ENCODE results near the gene TADA2B. TPM values are rescaled to one million over a fixed set of nuclear protein-coding genes. Genes with fewer than 3 reads are reported as not detected.

TADA2B gene
- total and polyA plus RNA-seq, 4 donors = 3.6 to 13.8 (median 12.6) TPM

- Histone ChIP-seq H3K27me3 (ENCODE audit: control insufficient read depth in 4 of 4, insufficient read depth in 4 of 4, low read length in 3 of 4) (no peaks in the 10 kb centered on the region), H3K4me3 (ENCODE audit: low read depth in 1 of 3, low read length in 3 of 3) (no peak overlapping the region), H3K4me1 (ENCODE audit: control insufficient read depth in 4 of 4, insufficient read depth in 4 of 4, low read length in 3 of 4) (peaks cover 13 to 34% (median 26%) of the 10 kb centered on the region in 4 donors), H3K9me3 (ENCODE audit: control insufficient read depth in 4 of 4, low read length in 3 of 4) (no peaks in the 10 kb centered on the region), H3K27ac (ENCODE audit: low read depth in 1 of 2, low read length in 2 of 2) (no peak overlapping the region), H3K36me3 (ENCODE audit: control insufficient read depth in 4 of 4, insufficient read depth in 3 of 4, low read depth in 1 of 4, low read length in 3 of 4) (peaks cover 5 to 25% (median 13%) of the 10 kb centered on the region in 4 donors), H3K9ac (ENCODE audit: low read depth in 1 of 2, low read length in 2 of 2) (no peak overlapping the region)
- no peak for DNase-seq (ENCODE audit: low spot score)
- 87% methylated on average over 14 of the region's 14 CpGs for WGBS
- TF ChIP-seq, protein P1, sequence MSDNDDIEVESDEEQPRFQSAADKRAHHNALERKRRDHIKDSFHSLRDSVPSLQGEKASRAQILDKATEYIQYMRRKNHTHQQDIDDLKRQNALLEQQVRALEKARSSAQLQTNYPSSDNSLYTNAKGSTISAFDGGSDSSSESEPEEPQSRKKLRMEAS (IDR thresholded peaks at IDR 0.05) = no peak
- TF ChIP-seq FOXA2 (IDR thresholded peaks at IDR 0.05) (no peak), HNF4G (IDR thresholded peaks at IDR 0.05) (no peak), GABPA (IDR thresholded peaks at IDR 0.05 in 1 of 2, conservative IDR thresholded peaks at IDR 0.05 in 1 of 2) (no peak), EGR1 (IDR thresholded peaks at IDR 0.05; ENCODE audit: low read depth in 2 of 2) (no peak), REST (IDR thresholded peaks at IDR 0.05) (no peak), RXRA (IDR thresholded peaks at IDR 0.05) (no peak), ATF3 (IDR thresholded peaks at IDR 0.05) (no peak), CTCF (IDR thresholded peaks at IDR 0.05; ENCODE audit: low read depth, low read length, missing input control) (no peak), RAD21 (IDR thresholded peaks at IDR 0.05) (no peak), TAF1 (conservative IDR thresholded peaks at IDR 0.05) (no peak), ZBTB33 (IDR thresholded peaks at IDR 0.05) (no peak), NR2F2 (IDR thresholded peaks at IDR 0.05) (no peak), JUND (IDR thresholded peaks at IDR 0.05) (no peak), HNF4A (conservative IDR thresholded peaks at IDR 0.05) (no peak), SP1 (IDR thresholded peaks at IDR 0.05) (no peak)
These were observed 8.7 kb downstream of the TADA2B start for GRCh38 chr4:7051905-7052304.

DNA sequence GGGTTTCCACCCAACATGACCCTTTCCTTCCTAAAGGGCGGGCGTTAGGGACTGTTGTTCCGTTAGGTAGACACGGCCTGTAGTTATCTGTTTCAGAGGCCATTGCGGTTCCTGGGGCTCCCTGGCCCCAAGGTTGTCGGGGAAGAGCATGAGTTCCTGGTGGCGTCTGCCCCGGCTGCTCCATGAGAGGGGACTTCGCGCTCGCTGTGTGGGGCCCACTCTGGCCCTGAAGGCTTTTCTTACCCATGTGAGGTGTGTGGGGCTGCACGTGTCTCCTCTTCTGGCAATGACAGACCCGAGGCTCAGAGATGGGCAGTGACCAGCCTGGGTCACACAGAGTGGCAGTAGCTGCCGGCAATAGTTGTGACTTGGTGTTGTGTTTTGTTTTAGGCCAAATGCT is 9.1 kb downstream of the TADA2B start:
- WGBS = 86% methylated on average over 14 of the region's 14 CpGs
- no peak overlapping the region for H3K4me3 ChIP-seq (ENCODE audit: low read depth in 1 of 3, low read length in 3 of 3)
- H3K27me3 ChIP-seq (ENCODE audit: control insufficient read depth in 4 of 4, insufficient read depth in 4 of 4, low read length in 3 of 4) = no peaks in the 10 kb centered on the region
- no peak for DNase-seq (ENCODE audit: low spot score)
- no peaks in the 10 kb centered on the region for H3K9me3 ChIP-seq (ENCODE audit: control insufficient read depth in 4 of 4, low read length in 3 of 4)
- peaks cover 5 to 25% (median 13%) of the 10 kb centered on the region in 4 donors for H3K36me3 ChIP-seq (ENCODE audit: control insufficient read depth in 4 of 4, insufficient read depth in 3 of 4, low read depth in 1 of 4, low read length in 3 of 4)
- H3K27ac ChIP-seq (ENCODE audit: low read depth in 1 of 2, low read length in 2 of 2) = no peak overlapping the region
- no peak overlapping the region for H3K9ac ChIP-seq (ENCODE audit: low read depth in 1 of 2, low read length in 2 of 2)
- peaks cover 13 to 32% (median 24%) of the 10 kb centered on the region in 4 donors for H3K4me1 ChIP-seq (ENCODE audit: control insufficient read depth in 4 of 4, insufficient read depth in 4 of 4, low read length in 3 of 4)
- no peak for TF ChIP-seq ZBTB33 (IDR thresholded peaks at IDR 0.05)
- TF ChIP-seq REST (IDR thresholded peaks at IDR 0.05) = no peak
- TF ChIP-seq ATF3 (IDR thresholded peaks at IDR 0.05) = no peak
- TF ChIP-seq RAD21 (IDR thresholded peaks at IDR 0.05) = no peak
- TF ChIP-seq, protein P1 (IDR thresholded peaks at IDR 0.05) = no peak
- no peak for TF ChIP-seq FOXA2 (IDR thresholded peaks at IDR 0.05)
- no peak for TF ChIP-seq EGR1 (IDR thresholded peaks at IDR 0.05; ENCODE audit: low read depth in 2 of 2)
